Choroid plexus epithelial cell (primary cell): ENCODE results near the gene ANGPTL2.

Source experiments
- DNase-seq: peaks from one replicate; pipeline ENCODE4 v3.0.0-alpha.2; 2010; ENCODE audit warnings: low read depth
- H3K4me3 ChIP-seq: 2 replicates; pipeline ENCODE4 v1.5.1; 2011; ENCODE audit warnings: low read depth, mild to moderate bottlenecking, control low read depth, low read length, moderate library complexity
- CTCF ChIP-seq: conservative IDR thresholded peaks from 2 replicates; pipeline ENCODE4 v1.5.1; 2011; ENCODE audit warnings: low read depth, mild to moderate bottlenecking, control low read depth, inconsistent platforms, low read length, moderate library complexity

Gene ANGPTL2

DNA sequence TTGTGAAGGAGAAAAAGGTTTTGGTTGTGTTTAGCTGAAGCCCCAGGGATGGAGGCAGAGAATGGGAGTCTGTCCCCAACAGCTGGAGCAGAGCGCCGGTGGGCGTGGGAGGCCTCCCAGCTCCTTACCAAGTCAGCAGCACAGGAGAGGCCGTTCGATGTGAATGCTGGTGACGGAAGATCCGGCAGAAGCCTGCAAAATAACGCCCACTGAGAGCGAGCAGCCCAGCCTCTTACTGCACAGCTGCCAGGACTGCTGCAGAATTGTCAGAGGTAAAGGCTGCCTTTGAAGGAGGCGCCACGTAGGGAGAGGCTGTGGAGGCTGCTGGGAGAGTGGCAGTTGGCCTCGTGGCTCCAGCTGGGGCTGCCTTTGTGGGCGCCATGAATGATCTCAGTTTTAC lies 26.2 kb downstream of the ANGPTL2 start:
- no peak overlapping the region for H3K4me3 ChIP-seq
- peak; percentile 34 for DNase-seq
- TF ChIP-seq CTCF, result no peak

DNA sequence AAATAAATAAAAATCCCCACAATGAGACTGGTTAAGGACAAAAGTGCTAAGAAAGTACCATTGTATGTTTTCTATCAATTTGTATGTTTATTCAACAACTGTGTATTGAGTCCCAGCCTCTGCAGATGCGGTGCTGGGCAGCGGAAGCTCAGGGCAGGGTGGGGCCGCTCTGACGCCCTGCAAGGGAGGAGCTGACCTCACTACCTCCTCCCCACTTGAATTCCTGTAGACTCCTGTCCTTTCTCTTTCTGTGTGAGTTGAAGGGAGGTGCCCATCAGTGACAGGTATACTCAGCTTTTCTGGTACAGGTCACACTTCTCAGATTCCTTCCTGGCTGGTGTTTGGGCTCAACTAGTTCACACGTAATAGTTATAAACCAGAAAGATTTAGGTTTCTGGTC lies 27.0 kb downstream of the ANGPTL2 start:
- no peak for DNase-seq
- TF ChIP-seq CTCF, result no peak
- H3K4me3 ChIP-seq, result no peak overlapping the region

GRCh38 chr9:127093319-127094020 lies 29.0 kb downstream of the ANGPTL2 start:
- no peak for TF ChIP-seq CTCF
- no peak overlapping the region for H3K4me3 ChIP-seq

GRCh38 chr9:127092041-127092608 lies 30.3 kb downstream of the ANGPTL2 start:
- peak; percentile 57 for DNase-seq
- H3K4me3 ChIP-seq, result no peak overlapping the region
- TF ChIP-seq CTCF, result no peak

More at GRCh38 chr9:127093319-127094020, 29.0 kb downstream of the ANGPTL2 start:
- DNase-seq, result no peak

GRCh38 chr9:127091526-127091925 lies 30.9 kb downstream of the ANGPTL2 start:
- no peak for DNase-seq
- no peak overlapping the region for H3K4me3 ChIP-seq
- no peak for TF ChIP-seq CTCF

DNA sequence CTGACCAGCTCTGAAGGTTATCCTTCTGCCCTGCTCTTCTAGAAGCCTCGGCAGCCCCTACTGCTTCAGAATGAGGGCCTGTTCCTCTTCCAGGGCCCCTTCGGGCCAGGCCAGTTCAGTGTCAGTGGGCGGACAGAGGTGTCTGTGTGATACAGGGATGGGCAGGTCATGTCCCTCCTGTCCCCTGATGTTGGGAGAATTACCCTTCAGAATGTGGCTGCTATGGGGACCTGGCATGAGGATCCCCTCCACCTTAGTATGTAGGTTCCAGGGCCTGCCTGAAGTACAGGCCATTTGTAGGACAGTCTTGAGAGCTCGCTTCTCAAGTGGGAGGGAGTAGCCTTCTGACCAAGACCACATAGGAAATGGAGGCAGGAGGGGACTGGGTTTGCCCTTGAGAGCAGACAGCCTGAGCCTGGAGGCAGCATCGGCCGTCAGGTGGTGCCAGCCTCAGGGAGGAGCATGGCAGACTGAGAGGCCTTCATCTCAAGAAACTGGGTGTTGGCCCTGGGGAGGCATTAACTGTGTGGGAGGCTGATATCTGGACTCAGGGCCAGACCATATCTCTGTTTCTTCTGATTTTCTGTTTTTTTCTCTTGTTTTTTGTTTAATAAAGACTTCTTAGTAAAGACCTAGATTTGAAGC lies 32.0 kb downstream of the ANGPTL2 start:
- TF ChIP-seq CTCF, result no peak
- no peak for DNase-seq
- H3K4me3 ChIP-seq, result no peak overlapping the region
